ENCODE results near the gene HIVEP3.

DNA sequence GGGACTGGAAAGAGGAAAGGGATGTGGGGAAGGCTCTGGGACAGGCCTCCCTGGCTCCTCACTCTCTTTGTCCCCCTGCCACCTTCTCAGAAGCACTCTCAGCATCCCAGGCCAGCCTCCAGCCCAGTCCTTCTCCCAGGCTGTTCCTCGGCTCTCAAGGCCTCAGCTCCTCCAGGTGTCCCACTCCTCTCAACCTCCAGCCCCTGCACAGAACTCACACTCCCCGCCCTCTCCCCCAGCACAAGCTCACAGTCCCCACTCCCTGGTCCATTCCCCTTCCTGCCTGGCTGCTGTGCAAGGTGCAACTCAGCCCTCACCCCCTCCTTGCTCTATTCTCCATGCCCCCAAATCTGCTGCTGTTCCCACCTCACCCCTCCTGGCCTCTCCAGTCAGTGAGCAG is 185.0 kb downstream of the HIVEP3 start:
- no peak for TF ChIP-seq GABPA (IDR thresholded peaks at IDR 0.05; ENCODE audit: low read depth)
- TF ChIP-seq, protein P1, sequence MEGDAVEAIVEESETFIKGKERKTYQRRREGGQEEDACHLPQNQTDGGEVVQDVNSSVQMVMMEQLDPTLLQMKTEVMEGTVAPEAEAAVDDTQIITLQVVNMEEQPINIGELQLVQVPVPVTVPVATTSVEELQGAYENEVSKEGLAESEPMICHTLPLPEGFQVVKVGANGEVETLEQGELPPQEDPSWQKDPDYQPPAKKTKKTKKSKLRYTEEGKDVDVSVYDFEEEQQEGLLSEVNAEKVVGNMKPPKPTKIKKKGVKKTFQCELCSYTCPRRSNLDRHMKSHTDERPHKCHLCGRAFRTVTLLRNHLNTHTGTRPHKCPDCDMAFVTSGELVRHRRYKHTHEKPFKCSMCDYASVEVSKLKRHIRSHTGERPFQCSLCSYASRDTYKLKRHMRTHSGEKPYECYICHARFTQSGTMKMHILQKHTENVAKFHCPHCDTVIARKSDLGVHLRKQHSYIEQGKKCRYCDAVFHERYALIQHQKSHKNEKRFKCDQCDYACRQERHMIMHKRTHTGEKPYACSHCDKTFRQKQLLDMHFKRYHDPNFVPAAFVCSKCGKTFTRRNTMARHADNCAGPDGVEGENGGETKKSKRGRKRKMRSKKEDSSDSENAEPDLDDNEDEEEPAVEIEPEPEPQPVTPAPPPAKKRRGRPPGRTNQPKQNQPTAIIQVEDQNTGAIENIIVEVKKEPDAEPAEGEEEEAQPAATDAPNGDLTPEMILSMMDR (IDR thresholded peaks at IDR 0.05; ENCODE audit: insufficient read depth, low read length): no peak
- no peak for TF ChIP-seq POLR2AphosphoS5 (IDR thresholded peaks at IDR 0.05; ENCODE audit: low read depth)
